GM21367 (cell line): ENCODE results near the gene CELF5.
"Not testable (repeated sequence)": the region's sequence is repeated elsewhere in the genome, so short reads cannot be mapped to it uniquely, and the experiment has no call there.

Source experiments
- ATAC-seq: cut with Tn5 transposase; IDR thresholded peaks from one replicate; pipeline ENCODE4 v1.9.1; 2021; ENCODE audit not compliant: unreplicated experiment

The CELF5 gene

GRCh38 chr19:3189702-3190469 is 34.6 kb upstream of the CELF5 start:
- ATAC-seq = no peak

DNA sequence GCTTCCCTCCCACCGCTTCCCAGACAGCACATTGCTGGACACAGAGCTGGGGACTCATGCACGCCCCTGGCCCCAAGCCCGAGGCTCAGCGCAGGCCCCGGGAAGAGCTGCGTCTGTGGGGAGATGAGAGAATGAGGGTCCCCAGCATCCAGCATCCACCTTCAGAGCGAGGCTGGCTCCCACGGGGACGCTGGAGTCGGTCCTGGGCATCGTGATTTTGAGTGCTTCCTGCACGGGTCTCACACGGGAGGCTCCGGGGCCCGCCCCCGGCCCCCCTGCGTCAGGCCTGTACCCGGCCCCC is 34.0 kb upstream of the CELF5 start:
- ATAC-seq = no peak

DNA sequence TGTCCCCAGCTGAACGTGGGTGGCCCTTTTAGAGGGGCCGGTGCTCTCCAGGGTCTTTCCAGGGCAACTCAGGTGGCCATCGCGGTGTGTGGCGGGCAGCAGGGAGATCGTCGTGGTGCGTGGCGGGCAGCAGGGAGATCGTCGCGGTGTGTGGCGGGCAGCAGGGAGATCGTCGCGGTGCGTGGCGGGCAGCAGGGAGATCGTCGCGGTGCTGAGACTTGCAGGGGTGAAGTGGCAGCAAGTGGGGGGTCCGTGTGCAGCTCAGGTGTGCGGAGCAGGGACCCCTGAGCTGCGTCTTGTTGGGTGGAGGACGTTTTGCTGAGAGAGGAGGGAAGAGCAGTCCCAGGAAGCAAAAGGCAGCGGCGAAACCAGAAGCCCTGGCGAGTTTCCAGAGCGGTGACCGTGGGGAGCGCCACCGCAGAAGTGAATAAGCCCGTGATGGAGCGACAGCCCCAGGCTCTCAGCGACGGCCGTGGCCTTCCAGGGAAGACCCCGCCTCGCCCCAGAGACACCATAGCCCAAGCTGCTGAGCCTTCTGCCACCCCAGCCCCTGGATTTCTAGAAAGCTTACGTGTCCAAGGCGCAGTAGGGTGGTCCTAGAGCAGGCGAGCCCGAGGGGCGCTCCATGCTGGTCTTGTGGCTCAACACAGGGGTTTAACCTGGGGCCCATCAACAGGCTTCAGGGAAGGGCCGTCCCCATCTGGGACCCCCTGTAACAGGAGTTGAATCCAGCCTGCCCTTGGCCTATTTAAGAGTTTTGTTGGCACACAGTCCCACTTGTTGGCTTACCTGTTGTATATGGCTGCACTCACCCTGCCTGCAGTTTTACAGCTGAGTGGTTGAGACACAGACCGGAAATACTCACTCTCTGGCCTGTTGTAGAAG is 33.3 kb upstream of the CELF5 start:
- no peak for ATAC-seq

DNA sequence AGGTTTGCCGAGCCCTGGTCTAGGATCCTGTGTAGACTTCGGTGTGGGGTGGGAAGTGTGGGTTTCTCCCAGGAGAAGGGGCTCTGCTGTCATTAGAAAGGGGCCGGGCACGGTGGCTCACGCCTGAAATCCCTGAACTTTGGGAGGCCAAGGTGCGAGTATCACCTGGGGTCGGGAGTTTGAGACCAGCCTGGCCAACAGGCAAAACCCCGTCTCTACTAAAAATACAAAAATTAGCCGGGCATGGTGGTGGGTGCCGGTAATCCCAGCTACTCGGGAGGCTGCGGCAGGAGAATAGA is 32.7 kb upstream of the CELF5 start:
- not testable (repeated sequence) for ATAC-seq

GRCh38 chr19:3192228-3192635 is 32.2 kb upstream of the CELF5 start:
- no peak for ATAC-seq

DNA sequence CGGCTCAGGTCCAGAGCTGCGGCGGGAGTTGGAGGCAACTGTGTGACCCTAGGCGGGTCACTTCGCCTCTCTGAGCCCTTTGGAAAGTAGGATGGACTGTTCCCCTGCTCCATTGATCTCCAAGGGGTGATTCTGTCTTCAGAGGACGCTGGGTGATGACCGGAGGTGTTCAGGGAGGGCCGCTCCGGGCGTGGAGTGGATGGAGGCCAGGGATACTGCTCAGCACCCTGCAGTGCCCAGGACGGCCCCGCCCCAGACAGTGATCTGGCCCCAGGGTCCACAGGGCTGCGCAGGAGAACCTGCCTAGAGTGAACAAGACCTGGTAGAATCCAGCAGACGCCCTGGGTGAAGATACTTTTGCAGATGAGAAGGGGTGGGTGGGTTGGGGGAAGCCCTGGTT is 31.8 kb upstream of the CELF5 start:
- ATAC-seq = no peak

DNA sequence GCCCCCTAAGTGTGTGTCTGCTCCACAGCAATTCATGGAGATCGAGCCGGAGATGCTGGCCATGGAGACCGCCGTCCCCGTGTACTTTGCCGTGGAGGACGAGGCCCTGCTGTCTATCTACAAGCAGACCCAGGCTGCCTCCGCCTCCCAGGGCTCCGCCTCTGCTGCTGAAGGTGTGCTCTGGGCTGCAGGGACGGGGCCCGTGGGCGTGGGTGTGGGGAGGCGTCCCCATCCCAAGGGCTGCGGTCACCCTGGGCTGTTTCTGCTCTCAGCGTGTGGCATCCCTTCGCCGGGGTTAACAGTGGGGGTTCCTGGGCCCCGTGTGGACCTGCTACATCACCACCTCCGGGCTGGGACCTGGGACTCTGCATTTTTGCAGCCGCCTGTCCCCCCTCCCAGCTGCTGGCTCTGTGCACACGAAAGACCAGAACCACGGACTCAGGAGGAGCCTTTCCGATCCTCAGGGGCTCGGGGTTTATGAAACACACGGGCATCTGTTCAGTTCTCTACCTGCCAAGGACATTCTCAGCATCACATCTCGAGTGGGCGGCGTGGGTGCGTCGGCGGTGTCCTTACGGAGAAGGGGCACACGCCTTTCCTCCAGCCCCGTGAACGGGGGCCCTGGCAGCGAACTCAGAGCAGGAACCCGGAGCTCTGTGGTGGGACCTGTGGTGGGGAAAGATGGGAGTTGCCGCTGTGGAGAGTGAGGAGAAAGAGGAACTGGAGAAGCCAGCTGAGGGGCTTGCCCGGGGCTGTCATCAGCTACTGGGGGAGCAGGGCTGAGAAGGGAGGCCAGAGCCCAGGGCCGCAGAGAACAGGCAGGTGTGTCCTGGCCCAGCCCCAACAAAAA is 31.0 kb upstream of the CELF5 start:
- ATAC-seq = no peak

- ATAC-seq = no peak
These were observed 30.1 kb upstream of the CELF5 start for GRCh38 chr19:3194106-3195087.

GRCh38 chr19:3196064-3196932 is 28.2 kb upstream of the CELF5 start:
- no peak for ATAC-seq

- no peak for ATAC-seq
These were observed 27.6 kb upstream of the CELF5 start for GRCh38 chr19:3196933-3197205.

DNA sequence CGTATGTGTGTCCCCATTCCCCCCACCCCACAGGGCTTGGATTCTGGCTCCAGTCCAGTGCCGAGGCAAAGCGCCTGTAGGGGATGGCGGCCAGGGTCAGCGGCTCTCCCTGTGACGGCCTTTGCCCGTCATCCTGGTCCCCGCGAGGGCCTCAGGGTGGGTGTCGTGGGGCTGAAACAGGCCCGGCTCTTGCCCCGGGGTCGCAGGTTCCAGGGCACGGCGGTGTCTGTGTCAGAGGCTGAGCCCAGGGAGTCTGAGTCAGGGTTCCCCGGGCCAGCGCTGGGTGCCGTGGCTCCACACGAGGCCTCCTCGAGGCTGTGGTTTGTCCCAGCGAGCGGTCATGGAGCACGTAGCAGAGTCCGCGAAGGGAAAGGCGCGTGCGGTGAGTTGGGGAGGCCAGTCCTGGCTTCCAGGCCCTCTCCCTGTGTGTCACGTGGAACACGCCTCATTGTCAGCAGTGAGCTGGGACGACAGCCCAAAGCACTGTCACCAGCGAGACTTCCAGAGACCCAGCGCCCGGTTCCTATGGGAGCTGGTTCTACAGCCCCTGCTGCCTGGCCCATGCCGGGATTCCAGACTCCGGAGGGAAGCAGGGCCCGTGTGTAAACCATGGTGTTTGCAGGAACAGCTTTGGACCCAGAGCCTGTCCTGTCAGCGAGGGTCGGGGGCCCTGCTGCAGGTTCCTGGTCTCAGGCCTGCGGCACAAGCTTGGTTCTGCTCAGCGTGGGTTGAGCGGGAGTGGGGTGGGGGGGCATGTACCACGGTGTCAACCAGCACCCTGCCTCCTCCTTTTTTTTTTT is 25.4 kb upstream of the CELF5 start:
- no peak for ATAC-seq

DNA sequence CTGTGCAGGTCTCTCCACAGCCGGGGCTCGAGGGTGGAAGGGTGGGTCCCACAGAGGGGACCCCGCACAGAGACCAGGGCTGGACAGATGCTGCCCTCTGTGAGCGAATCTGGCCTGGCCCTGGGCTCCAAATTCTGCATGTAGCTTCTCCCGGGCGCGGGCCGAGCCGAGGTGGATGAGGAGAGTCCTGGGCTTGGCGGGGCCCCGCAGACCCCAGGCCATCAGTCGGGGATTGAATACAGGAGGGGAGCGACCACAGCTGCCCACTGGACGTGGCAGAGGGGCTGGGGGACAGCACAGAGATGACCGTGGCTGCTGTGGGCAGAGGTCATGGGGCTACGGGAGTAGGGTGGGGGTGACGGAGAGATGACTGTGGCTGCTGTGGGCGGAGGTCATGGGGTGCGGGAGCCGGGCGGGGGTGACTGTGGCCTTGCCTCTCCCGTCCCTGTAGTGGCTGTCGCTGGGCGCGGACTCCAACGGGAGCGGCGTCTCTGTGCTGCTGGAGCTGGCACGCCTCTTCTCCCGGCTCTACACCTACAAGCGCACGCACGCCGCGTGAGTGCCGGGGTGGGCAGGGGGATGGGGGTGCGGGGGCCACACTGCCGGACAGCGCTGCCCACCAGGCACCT is 23.3 kb upstream of the CELF5 start:
- ATAC-seq = no peak

GRCh38 chr19:3201911-3202310 is 22.6 kb upstream of the CELF5 start:
- no peak for ATAC-seq

GRCh38 chr19:3202346-3202745 is 22.1 kb upstream of the CELF5 start:
- ATAC-seq = no peak

GRCh38 chr19:3202895-3203294 is 21.6 kb upstream of the CELF5 start:
- ATAC-seq = not testable (repeated sequence)

DNA sequence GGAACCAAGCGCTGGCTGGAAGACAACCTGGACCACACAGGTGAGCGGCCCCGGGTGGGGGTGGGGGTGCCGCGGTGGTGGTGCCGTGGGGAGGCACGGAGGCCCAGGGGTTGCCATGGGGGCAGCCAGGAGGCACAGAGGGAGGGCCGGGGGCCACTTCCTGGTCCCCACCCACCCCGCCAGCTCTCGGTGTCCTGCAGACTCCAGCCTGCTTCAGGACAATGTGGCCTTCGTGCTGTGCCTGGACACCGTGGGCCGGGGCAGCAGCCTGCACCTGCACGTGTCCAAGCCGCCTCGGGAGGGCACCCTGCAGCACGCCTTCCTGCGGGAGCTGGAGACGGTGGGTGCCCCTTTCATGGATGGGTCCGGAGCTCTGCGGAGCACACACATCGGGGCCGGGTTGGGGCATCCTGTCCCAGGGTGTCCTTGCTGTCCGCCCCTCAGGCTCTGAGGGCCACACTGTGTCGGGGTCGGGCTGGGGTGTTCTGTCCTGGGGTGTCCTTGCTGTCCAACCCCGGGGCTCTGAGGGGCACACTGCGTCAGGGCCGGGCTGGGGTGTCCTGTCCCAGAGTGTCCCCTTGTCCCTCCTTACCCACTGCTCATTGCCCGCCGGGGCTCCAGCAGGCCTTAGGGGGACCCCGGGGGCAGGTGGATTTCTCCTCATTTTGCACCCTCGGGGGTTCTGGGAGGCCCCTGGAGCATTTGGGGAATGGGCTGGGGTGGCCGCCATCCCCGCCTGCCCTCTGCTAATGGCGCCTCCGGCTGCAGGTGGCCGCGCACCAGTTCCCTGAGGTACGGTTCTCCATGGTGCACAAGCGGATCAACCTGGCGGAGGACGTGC is 20.4 kb upstream of the CELF5 start:
- no peak for ATAC-seq

- no peak for ATAC-seq
These were observed 19.7 kb upstream of the CELF5 start for GRCh38 chr19:3204646-3205275.
